Measurements from ENCODE around the gene HSPA5.

The HSPA5 gene

DNA sequence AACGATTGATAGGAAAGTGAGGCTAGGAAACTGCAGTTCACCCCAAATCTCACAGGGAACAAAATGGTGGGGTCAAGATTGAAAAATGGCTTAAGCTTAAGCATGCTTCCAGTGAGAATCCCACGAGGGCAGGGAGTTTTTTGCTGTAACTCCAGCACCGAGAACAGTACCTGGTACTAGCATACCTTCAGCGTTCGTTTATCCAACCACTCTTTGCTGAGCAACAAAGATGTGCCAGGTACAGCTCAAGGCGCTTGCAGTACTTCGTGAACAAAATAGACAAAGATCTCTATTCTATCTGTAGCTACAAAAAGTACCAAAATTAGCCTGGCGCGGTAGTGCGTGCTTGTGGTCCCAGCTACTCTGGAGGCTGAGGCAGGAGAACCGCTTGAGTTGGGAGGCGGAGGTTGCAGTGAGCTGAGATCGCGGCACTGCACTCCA lies 50.8 kb downstream of the HSPA5 start:
- DNase-seq (ENCODE audit: low read depth, low spot score), result no peak

DNA sequence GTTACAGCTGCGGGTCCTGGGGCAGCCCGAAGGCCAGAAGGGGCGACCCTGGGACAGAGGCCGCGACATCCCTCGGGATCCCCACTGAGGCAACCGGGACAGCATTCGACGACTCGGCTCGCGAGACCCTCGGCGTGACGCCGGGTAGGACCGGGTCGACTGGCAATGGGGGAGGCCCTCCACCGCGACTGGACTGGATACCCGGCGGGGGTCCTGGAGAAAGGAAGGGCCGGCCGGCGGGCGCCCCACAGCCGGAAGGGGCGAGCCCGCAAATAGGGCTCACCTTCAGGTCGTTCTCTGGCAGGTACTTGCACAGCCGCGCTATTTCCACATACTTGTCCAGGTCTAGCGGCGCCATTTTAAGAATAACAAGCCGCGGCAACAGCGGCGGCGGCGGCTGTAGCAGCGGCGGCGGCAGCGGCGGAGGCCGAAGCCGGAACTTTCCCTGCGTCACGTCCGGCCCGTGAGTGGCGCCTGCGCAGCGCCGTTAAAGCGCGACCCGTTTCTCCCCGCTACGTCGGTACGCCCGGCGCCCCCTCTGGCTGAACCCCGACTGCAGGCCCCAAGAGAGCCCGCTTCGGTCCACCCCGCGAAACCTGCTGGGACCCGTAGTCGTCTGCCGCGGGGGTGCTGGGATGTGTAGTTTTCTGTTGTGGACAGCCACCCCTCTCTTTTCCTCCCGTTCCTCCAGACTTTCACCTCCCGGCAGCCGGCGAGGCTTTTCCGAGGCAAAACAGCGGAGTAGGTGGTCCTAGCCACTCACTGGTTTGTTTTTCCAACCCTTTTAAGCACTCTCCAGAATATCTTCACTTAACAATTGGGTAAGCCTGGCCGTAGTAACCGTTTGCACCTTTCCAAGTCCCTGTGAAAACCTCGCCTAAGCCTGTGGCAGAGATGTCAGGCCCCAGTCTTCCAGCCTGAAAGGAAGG lies 51.5 kb downstream of the HSPA5 start, which contains the start of gene PPP6C:
Gene PPP6C (minus strand): TSS at position 443 of the 929 bp plus-strand sequence. CDS start 85 bp downstream, at position 358.
- peak; percentile 89 for DNase-seq (ENCODE audit: low read depth, low spot score)

DNA sequence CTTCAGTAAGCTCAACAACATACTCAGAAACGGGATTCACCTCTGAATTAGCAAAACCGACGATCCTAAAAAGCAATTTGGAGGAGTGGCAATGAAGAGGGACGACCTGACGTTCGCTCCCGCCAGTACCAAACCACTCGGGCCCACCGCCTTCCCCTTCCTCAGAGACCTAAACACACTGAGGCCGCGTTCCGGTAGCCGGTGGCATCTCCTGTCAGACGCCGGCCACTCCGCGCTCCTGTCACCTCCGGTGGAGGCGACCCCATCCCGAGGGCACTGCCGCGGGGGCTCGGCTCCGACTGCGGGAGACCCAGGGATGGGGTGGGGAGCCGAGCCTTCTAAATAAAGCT lies 52.2 kb downstream of the HSPA5 start:
- no peak for DNase-seq (ENCODE audit: low read depth, low spot score)
